Fibroblast of pulmonary artery (primary cell): ENCODE data around the gene ABCB11.
"Not testable (repeated sequence)": the region's sequence is repeated elsewhere in the genome, so short reads cannot be mapped to it uniquely, and the experiment has no call there.

Experiments
- DNase-seq: peaks from one replicate; pipeline ENCODE4 v3.0.0-alpha.2; 2010; ENCODE audit warnings: low read depth
- H3K4me3 ChIP-seq: replicated peaks from 2 replicates; pipeline ENCODE4 v1.5.1; 2011; ENCODE audit warnings: low read depth, mild to moderate bottlenecking, control low read depth, low read length, moderate library complexity
- TF ChIP-seq, protein P1 (sequence below): IDR thresholded peaks from 2 replicates; pipeline ENCODE4 v1.5.1; 2011; ENCODE audit warnings: mild to moderate bottlenecking, control low read depth, low read length, inconsistent platforms; ENCODE audit errors: missing control alignments

ABCB11 gene

DNA sequence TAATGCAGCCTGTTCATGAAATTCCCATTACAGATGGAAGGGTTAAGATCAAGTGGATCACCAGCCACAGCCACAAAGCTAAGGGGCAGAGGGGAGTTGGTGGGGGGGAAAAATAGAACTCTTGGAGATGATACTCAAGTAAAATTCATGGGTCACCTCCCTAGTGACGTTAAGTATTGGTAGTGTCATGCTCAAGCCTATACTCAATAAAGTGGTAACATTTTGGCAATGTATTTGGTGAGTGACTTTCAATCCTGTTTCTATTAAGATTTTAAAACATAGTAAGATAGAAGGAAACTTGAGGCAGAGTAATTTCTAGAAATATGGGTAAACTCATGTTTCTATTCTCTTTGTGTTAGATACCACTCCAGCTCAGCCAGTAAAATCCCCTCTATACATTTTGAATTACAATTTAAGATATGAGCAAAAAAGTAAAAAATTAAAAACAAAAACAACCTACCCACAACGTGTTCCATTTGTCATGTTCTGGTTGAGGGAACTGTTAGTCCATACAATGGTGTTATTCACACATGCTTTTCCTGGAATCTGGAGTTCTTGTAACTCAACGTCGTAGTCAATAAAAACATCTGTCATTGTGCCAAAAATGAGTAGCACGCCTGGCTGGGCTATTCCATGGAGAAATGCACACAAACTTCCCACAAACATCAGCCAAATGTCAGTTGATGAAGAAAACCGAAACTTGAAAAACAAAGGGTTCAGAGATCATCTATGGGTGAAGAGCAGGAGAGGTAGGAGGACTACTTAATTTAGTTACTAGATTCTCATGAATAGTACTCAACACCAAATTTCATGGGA is 18.1 kb downstream of the ABCB11 start:
- H3K4me3 ChIP-seq, result no peak overlapping the region
- TF ChIP-seq, protein P1, sequence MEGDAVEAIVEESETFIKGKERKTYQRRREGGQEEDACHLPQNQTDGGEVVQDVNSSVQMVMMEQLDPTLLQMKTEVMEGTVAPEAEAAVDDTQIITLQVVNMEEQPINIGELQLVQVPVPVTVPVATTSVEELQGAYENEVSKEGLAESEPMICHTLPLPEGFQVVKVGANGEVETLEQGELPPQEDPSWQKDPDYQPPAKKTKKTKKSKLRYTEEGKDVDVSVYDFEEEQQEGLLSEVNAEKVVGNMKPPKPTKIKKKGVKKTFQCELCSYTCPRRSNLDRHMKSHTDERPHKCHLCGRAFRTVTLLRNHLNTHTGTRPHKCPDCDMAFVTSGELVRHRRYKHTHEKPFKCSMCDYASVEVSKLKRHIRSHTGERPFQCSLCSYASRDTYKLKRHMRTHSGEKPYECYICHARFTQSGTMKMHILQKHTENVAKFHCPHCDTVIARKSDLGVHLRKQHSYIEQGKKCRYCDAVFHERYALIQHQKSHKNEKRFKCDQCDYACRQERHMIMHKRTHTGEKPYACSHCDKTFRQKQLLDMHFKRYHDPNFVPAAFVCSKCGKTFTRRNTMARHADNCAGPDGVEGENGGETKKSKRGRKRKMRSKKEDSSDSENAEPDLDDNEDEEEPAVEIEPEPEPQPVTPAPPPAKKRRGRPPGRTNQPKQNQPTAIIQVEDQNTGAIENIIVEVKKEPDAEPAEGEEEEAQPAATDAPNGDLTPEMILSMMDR, result no peak
- DNase-seq, result peak; percentile 76

DNA sequence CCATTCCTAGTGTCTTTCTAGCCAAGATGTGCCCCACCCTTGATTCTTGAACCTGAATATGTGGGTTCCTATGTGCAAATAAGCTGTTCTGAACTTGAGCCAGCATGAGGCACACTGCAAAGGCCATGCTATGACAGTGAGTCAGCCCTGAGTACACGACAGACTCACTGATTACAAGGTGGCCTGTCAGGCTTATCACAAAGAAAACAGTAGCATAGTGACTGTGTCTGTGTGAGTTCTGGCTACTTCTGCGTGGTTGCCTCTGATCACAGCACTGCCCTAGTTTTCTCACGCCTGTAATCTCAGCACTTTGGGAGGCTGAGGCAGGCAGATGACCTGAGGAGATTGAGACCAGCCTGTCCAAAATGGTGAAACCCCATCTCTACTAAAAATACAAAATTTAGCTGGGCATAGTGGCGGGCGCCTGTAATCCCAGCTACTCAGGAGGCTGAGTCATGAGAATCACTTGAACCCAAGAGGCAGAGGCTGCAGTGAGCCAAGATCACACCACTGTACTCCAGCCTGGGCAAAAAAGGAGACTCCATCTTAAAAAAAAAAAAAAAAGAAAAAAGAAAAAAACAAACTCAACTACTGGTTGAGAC is 18.8 kb downstream of the ABCB11 start:
- DNase-seq, result peak; percentile 92
- not testable (repeated sequence) for H3K4me3 ChIP-seq

DNA sequence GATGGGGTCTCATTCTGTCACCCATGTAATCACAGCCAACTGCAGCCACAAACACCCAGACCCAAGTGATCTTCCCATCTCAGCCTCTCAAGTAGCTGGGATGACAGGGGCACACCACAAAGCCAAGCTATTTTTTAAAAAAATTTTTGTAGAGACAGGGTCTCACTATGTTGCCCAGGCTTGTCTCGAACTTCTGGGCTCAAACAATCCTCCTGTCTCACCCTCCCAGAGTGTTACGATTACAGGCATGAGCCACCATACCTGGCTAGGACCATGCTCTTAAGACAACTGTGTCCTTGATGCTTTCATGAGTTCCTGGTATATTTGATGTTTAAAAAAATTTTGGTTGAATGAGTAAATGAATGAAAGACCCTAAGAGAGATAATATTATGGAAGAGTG is 19.4 kb downstream of the ABCB11 start:
- TF ChIP-seq, protein P1, result no peak
- H3K4me3 ChIP-seq, result no peak overlapping the region
- no peak for DNase-seq

DNA sequence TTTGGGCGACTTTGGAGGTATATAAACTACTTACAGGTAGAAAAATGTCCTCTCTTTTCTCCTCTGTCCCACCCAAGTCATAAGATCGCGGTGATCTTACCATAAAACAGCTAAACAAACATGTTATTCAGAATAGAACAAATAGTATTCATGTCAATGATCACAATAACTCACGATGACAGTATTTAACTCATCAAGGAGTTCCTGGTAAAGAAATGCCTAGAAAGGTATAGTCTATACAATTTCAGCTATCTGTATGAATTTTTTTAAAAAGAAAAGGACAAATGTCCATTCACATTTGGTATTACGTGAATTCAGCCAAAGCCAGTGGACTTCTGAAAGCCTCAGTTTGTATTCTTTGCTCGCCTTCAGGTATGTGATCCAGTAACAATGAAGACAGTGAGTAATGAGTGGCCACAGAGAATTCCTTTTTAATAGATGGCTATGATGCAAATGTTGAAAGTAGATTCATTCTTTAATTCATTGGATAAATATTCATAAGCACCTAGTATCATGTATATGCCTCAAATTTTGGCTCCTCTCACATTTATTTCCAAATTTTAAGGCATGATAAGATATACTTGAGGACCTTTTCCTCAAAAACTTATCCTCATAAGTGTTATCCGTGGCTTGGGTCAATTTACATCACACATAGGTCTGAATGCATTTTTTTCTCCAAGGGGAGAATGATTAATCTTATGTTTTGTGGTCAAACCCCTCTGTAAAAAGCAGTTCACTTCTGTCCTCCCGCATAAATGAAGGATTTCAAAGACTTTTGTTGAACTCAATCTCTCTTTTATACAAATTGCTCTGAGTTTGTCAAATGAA is 20.3 kb downstream of the ABCB11 start:
- TF ChIP-seq, protein P1, result no peak
- no peak for DNase-seq
- no peak overlapping the region for H3K4me3 ChIP-seq

DNA sequence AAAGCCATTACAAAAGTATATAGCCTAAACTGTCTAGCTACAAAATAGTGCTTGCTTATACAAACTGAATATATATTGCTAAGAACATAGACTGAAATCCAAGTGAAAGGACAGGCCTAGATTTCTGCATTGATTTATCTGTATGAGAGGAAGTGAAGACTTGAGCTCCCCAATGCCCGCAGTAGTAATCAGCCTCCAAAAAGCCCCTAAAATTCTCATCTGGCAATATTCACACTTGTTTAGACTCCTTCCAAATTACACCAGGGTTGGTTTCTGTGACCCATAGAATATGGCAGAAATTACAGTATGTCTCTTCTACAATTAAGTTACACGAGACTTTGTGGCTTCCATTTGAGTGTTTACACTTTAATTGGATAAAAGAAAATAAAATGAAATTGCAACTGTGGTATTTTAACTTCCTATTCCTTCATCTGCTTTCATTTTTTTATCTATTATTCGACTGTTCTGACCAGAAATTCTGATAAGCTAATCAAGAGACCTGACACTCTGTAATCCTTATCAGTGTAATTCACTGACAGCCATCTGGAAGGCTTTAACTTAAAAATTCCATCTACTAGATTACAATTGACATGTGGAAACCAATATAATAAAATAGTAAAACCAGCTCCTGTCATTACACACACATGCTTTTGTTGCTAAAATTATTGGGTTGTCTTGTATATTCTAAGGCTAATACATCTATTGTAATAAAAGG is 21.1 kb downstream of the ABCB11 start:
- TF ChIP-seq, protein P1, result no peak
- no peak for DNase-seq
- H3K4me3 ChIP-seq, result no peak overlapping the region

DNA sequence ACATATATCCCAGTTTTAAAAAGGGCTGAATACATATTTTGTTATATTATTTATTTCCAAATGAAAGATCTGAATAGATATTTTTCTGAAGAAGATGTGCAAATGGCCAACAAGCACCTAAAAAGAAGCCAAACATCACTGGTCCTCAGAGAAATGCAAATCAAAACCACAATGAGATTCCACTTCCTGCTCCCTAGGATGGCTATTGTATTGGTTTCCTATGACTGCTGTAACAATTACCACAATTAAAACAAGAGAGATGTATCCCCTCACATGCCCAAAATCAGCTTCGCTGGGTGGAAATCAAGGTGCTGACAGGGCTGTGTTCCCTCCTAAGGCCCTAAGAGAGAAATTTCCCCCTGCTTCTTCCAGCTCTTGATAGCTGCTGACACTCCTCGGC is 23.2 kb downstream of the ABCB11 start:
- H3K4me3 ChIP-seq, result no peak overlapping the region
- TF ChIP-seq, protein P1, result no peak
- DNase-seq, result no peak

DNA sequence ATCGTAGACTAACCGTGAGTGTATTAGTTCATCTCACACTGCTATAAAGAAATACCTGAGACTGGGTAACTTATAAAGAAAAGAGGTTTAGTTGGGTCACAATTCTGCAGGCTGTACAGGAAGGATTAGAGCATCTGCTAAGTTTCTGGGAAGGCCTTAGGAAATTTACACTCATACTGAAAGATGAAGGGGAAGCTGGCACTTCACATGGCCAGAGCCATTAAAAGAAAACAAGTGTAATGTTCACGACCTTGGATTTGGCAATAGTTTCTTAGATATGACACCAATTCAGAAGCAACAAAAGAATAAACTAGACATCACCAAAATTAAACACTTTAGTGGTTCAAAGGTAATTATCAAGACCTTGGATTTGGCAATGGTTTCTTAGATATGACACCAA is 23.8 kb downstream of the ABCB11 start:
- no peak for DNase-seq
- H3K4me3 ChIP-seq, result no peak overlapping the region
- TF ChIP-seq, protein P1, result no peak
